Naive thymus-derived CD4-positive, alpha-beta T cell (primary cell): Measurements from ENCODE around the gene CAGE1. TPM values are rescaled to one million over a fixed set of nuclear protein-coding genes. Genes with fewer than 3 reads are reported as not detected.
"Not testable (repeated sequence)": the region's sequence is repeated elsewhere in the genome, so short reads cannot be mapped to it uniquely, and the experiment has no call there.

ENCODE experiments used
- ATAC-seq: fragments of 150-1000 bp; cut with Tn5 transposase; 2 replicates; pipeline ENCODE4 v1.10.0; 2021; ENCODE audit warnings: mild to moderate bottlenecking, moderate library complexity
- CTCF ChIA-PET: fragments of 350-600 bp; sonication (Branson Sonifier 250); formaldehyde crosslinking; loops from one replicate; lab custom pipeline; 2021; ENCODE audit warnings: antibody characterized with exemption; lab: Charles Lee
- POLR2A ChIA-PET: fragments of 350-600 bp; sonication (Branson Sonifier 250); formaldehyde crosslinking; loops from one replicate; lab custom pipeline; 2021; ENCODE audit warnings: antibody characterized with exemption, inconsistent platforms; lab: Charles Lee
- DNase-seq, 9 donors: peaks; one replicate each; pipeline versions ENCODE4 v3.0.0 to v3.0.0-alpha.2; 2020 to 2022; ENCODE audit warnings: mixed read lengths in 1 of 9
- H3K27ac ChIP-seq: one replicate; pipeline ENCODE4 v1.7.0; 2013; ENCODE audit warnings: mild to moderate bottlenecking, low read depth, low read length, moderate library complexity
- H3K27me3 ChIP-seq, 2 donors: one replicate each; pipeline ENCODE4 v1.7.0; 2013; ENCODE audit warnings: low read length in 2 of 2, mild to moderate bottlenecking in 2 of 2, moderate library complexity in 2 of 2; ENCODE audit not compliant: control insufficient read depth in 2 of 2, insufficient read depth in 2 of 2
- H3K36me3 ChIP-seq, 3 experiments: 1 replicate in 2 of 3; 2 replicates in 1 of 3; pipeline ENCODE4 v1.7.0; 2013; ENCODE audit warnings: low read length in 3 of 3, mild to moderate bottlenecking in 3 of 3, moderate library complexity in 1 of 3; ENCODE audit not compliant: insufficient read depth in 3 of 3, control insufficient read depth in 2 of 3
- H3K4me1 ChIP-seq, 2 donors: one replicate each; pipeline ENCODE4 v1.7.0; 2013; ENCODE audit warnings: low read length in 2 of 2, mild to moderate bottlenecking in 2 of 2, moderate library complexity in 1 of 2; ENCODE audit not compliant: control insufficient read depth in 2 of 2, insufficient read depth in 2 of 2
- H3K4me3 ChIP-seq: 2 replicates; pipeline ENCODE4 v1.7.0; 2013; ENCODE audit warnings: mild to moderate bottlenecking, low read length
- H3K9me3 ChIP-seq, 3 experiments: 1 replicate in 2 of 3; 2 replicates in 1 of 3; pipeline ENCODE4 v1.7.0; 2013; ENCODE audit warnings: low read length in 3 of 3; ENCODE audit not compliant: control insufficient read depth in 2 of 3
- H3K27ac Mint-ChIP-seq, 9 donors: one replicate each; pipeline ENCODE4 v1.8.0; 2020 to 2022; ENCODE audit warnings: mixed read lengths in 9 of 9, mild to moderate bottlenecking in 8 of 9, moderate library complexity in 5 of 9, inconsistent platforms in 2 of 9
- H3K27me3 Mint-ChIP-seq, 5 donors: one replicate each; pipeline ENCODE4 v1.8.0; 2021 to 2022; ENCODE audit warnings: mixed read lengths in 5 of 5, mild to moderate bottlenecking in 1 of 5
- H3K36me3 Mint-ChIP-seq, 5 donors: one replicate each; pipeline ENCODE4 v1.8.0; 2020 to 2022; ENCODE audit warnings: mixed read lengths in 5 of 5, mild to moderate bottlenecking in 3 of 5, inconsistent platforms in 1 of 5
- H3K4me1 Mint-ChIP-seq, 7 donors: one replicate each; pipeline ENCODE4 v1.8.0; 2020 to 2022; ENCODE audit warnings: mixed read lengths in 7 of 7, mild to moderate bottlenecking in 3 of 7, inconsistent platforms in 1 of 7
- H3K4me3 Mint-ChIP-seq, 10 donors: one replicate each; pipeline ENCODE4 v1.8.0; 2020 to 2022; ENCODE audit warnings: mild to moderate bottlenecking in 10 of 10, mixed read lengths in 10 of 10, moderate library complexity in 6 of 10, inconsistent platforms in 2 of 10
- H3K9me3 Mint-ChIP-seq, 11 donors: one replicate each; pipeline ENCODE4 v1.8.0; 2020 to 2022; ENCODE audit warnings: mixed read lengths in 11 of 11, mild to moderate bottlenecking in 4 of 11, inconsistent platforms in 1 of 11, moderate library complexity in 1 of 11
- intact Hi-C, 2 donors: fragments of 100-400 bp; cut with micrococcal nuclease; formaldehyde crosslinking; loops; one replicate each; pipeline ENCODE4 v1.15.1; 2023
- polyA plus RNA-seq, 2 donors: library from polyadenylated mRNA; unstranded; fragments of 300-500 nt; fragmentation: Illumina TruSeq; gene quantifications; one replicate each; pipeline ENCODE4 v1.2.3, GENCODE V29; 2021
- total RNA-seq, 6 experiments: library from RNA in 5 of 6; stranded (reverse) in 5 of 6; gene quantifications; 1 replicate in 5 of 6; 2 replicates in 1 of 6; pipeline ENCODE4 v1.2.3 and lab custom pipeline; 2021 to 2026

CAGE1 gene
- total and polyA plus RNA-seq, 7 experiments from 2014 or later: 0.06 to 0.48 (median 0.19) TPM; not detected in 1

- Histone ChIP-seq H3K36me3 (no peaks in the 10 kb centered on the region), H3K27ac (no peak overlapping the region), H3K4me3 (no peak overlapping the region), H3K9me3 (no peaks in the 10 kb centered on the region), H3K27me3 (no peaks in the 10 kb centered on the region), H3K4me1 (no peaks in the 10 kb centered on the region)
- Mint-ChIP-seq H3K4me3 (peak overlapping the region in 3 of 10 donors; percentile 12 to 26 (median 22)), H3K36me3 (peaks cover 0 to 6% (median 0%) of the 10 kb centered on the region in 5 donors), H3K27me3 (peaks cover 17 to 27% (median 22%) of the 10 kb centered on the region in 5 donors), H3K9me3 (peaks cover 0 to 6% (median 0%) of the 10 kb centered on the region in 11 donors), H3K27ac (no peak overlapping the region), H3K4me1 (peaks cover 0 to 6% (median 0%) of the 10 kb centered on the region in 7 donors)
- intact Hi-C loops: no loop called here
- ATAC-seq (no peak), DNase-seq (no peak)
- CTCF ChIA-PET: no interaction called here
- POLR2A ChIA-PET: no interaction called here
Observed at GRCh38 chr6:7343546-7344475, 45.7 kb downstream of the CAGE1 start.

GRCh38 chr6:7341989-7342742, 47.4 kb downstream of the CAGE1 start:
- no peaks in the 10 kb centered on the region for H3K4me1 ChIP-seq
- H3K27me3 Mint-ChIP-seq: peaks cover 11 to 32% (median 14%) of the 10 kb centered on the region in 5 donors

GRCh38 chr6:7341271-7341670, 48.3 kb downstream of the CAGE1 start:
- Mint-ChIP-seq H3K9me3 (peaks cover 0 to 6% (median 0%) of the 10 kb centered on the region in 11 donors), H3K27me3 (peaks cover 11 to 37% (median 14%) of the 10 kb centered on the region in 5 donors), H3K27ac (no peak overlapping the region), H3K4me1 (peaks cover 0 to 6% (median 0%) of the 10 kb centered on the region in 7 donors), H3K36me3 (peaks cover 0 to 6% (median 0%) of the 10 kb centered on the region in 5 donors), H3K4me3 (no peak overlapping the region)
- no peak for DNase-seq
- H3K4me1 ChIP-seq: no peaks in the 10 kb centered on the region
- no peak for ATAC-seq
- ChIA-PET POLR2A (no interaction called here), CTCF (interaction anchor here (1.2 kb wide), 1 partner anchor 66 kb away, joined by 4 read pairs; no protein-coding TSS in a partner anchor)
- no peaks in the 10 kb centered on the region for H3K9me3 ChIP-seq
- no peak overlapping the region for H3K27ac ChIP-seq
- intact Hi-C loops: no loop called here
- no peaks in the 10 kb centered on the region for H3K27me3 ChIP-seq
- H3K36me3 ChIP-seq: no peaks in the 10 kb centered on the region
- H3K4me3 ChIP-seq: no peak overlapping the region

More at GRCh38 chr6:7341989-7342742, 47.4 kb downstream of the CAGE1 start:
- Mint-ChIP-seq H3K36me3 (peaks cover 0 to 6% (median 0%) of the 10 kb centered on the region in 5 donors), H3K4me3 (peak overlapping the region in 1 of 10 donors; percentile 14), H3K9me3 (peaks cover 0 to 6% (median 0%) of the 10 kb centered on the region in 11 donors), H3K27ac (no peak overlapping the region), H3K4me1 (peaks cover 0 to 6% (median 0%) of the 10 kb centered on the region in 7 donors)
- no peak for ATAC-seq
- Histone ChIP-seq H3K36me3 (no peaks in the 10 kb centered on the region), H3K4me3 (no peak overlapping the region), H3K27me3 (no peaks in the 10 kb centered on the region), H3K9me3 (no peaks in the 10 kb centered on the region), H3K27ac (no peak overlapping the region)
- POLR2A ChIA-PET: no interaction called here
- no peak for DNase-seq
- intact Hi-C loops: no loop called here
- CTCF ChIA-PET: interaction anchor here (1.2 kb wide), 1 partner anchor 67 kb away, joined by 4 read pairs; no protein-coding TSS in a partner anchor

- H3K9me3 Mint-ChIP-seq, H3K36me3 ChIP-seq, H3K4me3 ChIP-seq, H3K4me3 Mint-ChIP-seq, H3K9me3 ChIP-seq, H3K27me3 ChIP-seq, H3K4me1 ChIP-seq, H3K4me1 Mint-ChIP-seq, H3K27ac Mint-ChIP-seq, H3K27ac ChIP-seq, CTCF ChIA-PET, H3K36me3 Mint-ChIP-seq: not testable (repeated sequence)
- intact Hi-C loops: loop anchor here in 1 of 2 donors (1.0 kb wide), 1 partner anchor 63 kb away; no protein-coding TSS in a partner anchor
- peaks cover 11 to 41% (median 14%) of the 10 kb centered on the region in 5 donors for H3K27me3 Mint-ChIP-seq
- peak in 2 of 9 donors; percentile 2 to 4 for DNase-seq
- peak; percentile 69 for ATAC-seq
- POLR2A ChIA-PET: interaction anchor here (0.7 kb wide), 1 partner anchor 615 kb away, joined by 3 read pairs; no protein-coding TSS in a partner anchor
Observed at GRCh38 chr6:7339007-7339732, 50.4 kb downstream of the CAGE1 start.

GRCh38 chr6:7338031-7338430, 51.5 kb downstream of the CAGE1 start:
- POLR2A ChIA-PET: no interaction called here
- no peaks in the 10 kb centered on the region for H3K36me3 ChIP-seq
- no peaks in the 10 kb centered on the region for H3K9me3 ChIP-seq
- intact Hi-C loops: no loop called here
- H3K4me1 ChIP-seq: no peaks in the 10 kb centered on the region
- H3K27ac ChIP-seq: no peak overlapping the region
- H3K4me3 ChIP-seq: no peak overlapping the region
- CTCF ChIA-PET: no interaction called here
- H3K4me1 Mint-ChIP-seq: no peaks in the 10 kb centered on the region
- H3K4me3 Mint-ChIP-seq: no peak overlapping the region
- DNase-seq (no peak), ATAC-seq (no peak)
- no peaks in the 10 kb centered on the region for H3K36me3 Mint-ChIP-seq
- peaks cover 5 to 41% (median 10%) of the 10 kb centered on the region in 5 donors for H3K27me3 Mint-ChIP-seq
- no peak overlapping the region for H3K27ac Mint-ChIP-seq
- H3K27me3 ChIP-seq: no peaks in the 10 kb centered on the region
- no peaks in the 10 kb centered on the region for H3K9me3 Mint-ChIP-seq

GRCh38 chr6:7335519-7335918, 54.0 kb downstream of the CAGE1 start:
- ATAC-seq: no peak
- Mint-ChIP-seq H3K4me3 (no peak overlapping the region), H3K4me1 (no peaks in the 10 kb centered on the region), H3K27ac (no peak overlapping the region), H3K36me3 (no peaks in the 10 kb centered on the region), H3K27me3 (peaks cover 0 to 41% (median 0%) of the 10 kb centered on the region in 5 donors), H3K9me3 (no peaks in the 10 kb centered on the region)
- Histone ChIP-seq H3K36me3 (no peaks in the 10 kb centered on the region), H3K9me3 (no peaks in the 10 kb centered on the region), H3K4me3 (no peak overlapping the region), H3K27ac (no peak overlapping the region), H3K27me3 (no peaks in the 10 kb centered on the region), H3K4me1 (no peaks in the 10 kb centered on the region)
- CTCF ChIA-PET: no interaction called here
- intact Hi-C loops: no loop called here
- no peak for DNase-seq
- POLR2A ChIA-PET: no interaction called here
